Measurements from ENCODE around the gene TMEM116. TPM values are rescaled to one million over a fixed set of nuclear protein-coding genes. Genes with fewer than 3 reads are reported as not detected.
"Not testable (repeated sequence)": the region's sequence is repeated elsewhere in the genome, so short reads cannot be mapped to it uniquely, and the experiment has no call there.

The TMEM116 gene
- polyA plus RNA-seq, 4 donors: 29.4 to 35.8 (median 32.8) TPM

GRCh38 chr12:111980598-111980997 lies 32.4 kb downstream of the TMEM116 start:
- DNase-seq (ENCODE audit: low read depth in 4 of 4, low spot score in 2 of 4): no peak

DNA sequence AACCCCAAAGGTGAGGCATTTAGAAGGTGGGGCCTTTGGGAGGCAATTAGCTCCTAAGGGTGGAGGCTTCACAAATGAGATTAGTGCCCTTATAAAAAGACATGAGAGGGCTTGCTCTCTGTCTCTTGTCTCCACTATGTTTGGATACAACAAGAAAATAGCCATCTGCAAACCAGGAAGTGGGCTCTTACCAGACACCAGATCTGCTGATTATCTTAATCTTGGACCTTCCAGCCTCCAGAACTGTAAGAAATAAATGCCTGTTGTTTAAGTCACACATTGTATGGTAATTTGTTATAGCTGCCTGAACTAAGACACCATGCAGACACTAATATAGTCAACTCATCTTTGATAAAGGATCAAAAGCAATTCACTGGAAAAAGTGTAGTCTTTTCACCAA lies 34.4 kb downstream of the TMEM116 start:
- DNase-seq (ENCODE audit: low read depth in 4 of 4, low spot score in 2 of 4): no peak

DNA sequence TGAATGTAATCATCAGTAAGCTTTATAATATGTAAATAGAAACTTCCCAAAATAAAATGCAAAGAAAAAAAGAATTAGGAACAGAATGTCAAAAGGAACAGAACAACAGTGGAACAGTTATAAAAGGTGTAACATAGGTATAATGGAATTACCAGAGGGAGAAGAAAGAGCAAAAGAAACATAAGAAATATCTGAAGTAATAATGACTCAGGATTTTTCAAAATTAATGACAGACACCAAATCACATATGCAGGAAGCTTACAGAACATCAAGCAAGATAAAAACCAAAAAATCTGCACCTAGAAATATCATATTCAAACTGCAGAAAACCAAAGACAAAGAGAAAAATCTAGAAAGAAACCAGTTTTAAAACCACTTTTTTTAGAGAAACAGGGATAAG lies 36.1 kb downstream of the TMEM116 start:
- no peak for DNase-seq (ENCODE audit: low read depth in 4 of 4, low spot score in 2 of 4)

- DNase-seq (ENCODE audit: low read depth in 4 of 4, low spot score in 2 of 4): no peak
These were observed 36.7 kb downstream of the TMEM116 start for GRCh38 chr12:111976291-111976690.

DNA sequence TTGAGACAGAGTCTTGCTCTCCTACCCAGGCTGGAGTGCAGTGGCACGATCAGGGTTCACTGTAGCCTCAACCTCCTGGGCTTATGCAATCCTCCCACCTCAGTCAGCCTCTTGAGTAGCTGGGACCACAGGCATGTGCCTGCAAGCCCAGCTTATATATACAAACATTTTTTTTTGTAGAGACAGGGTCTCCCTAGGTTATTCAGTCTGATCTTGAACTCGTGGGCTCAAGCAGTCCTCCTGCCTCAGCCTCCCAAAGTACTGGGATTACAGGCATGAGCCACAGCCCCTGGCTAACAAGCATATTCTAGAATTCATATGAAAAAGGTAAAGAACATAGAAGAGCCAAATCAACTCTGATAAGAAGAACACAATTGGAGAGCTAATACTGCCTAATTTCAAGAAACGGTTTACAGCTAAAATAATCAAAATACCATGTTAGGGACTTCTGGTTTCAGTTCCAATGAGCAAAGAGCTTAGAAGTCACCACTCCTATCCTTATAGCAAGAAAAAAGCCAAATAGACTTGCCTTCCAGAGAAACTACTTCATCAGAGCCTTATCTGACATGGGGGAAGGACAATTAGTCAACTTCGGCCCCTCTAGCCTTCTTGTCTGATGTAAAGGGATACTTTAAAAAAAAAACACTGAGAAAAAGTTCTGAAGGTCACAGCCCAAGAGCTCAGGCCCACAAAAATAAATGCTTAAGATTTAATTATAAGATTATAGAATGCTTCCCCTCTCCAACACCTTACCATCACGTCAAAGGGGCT lies 37.6 kb downstream of the TMEM116 start:
- DNase-seq (ENCODE audit: low read depth in 4 of 4, low spot score in 2 of 4): no peak

DNA sequence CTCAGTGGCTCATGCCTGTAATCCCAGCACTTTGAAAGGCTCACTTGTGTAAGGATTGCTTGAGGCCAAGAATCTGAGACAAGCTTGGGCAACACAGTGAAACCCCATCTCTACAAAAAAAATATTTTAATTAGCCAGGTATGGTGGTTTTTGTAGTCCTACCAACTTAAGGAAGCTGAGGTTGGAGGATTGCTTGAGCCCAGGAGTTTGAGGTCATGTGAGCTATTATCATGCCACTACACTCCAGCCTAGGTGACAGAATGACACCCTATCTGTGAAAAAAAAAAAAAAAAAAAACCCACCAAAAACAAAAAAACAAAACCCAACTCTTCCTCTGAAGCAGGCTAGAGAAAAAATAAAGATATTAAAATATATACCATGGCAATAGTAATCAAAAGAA lies 41.2 kb downstream of the TMEM116 start:
- DNase-seq (ENCODE audit: low read depth in 4 of 4, low spot score in 2 of 4): no peak

- no peak for DNase-seq (ENCODE audit: low read depth in 4 of 4, low spot score in 2 of 4)
These were observed 48.0 kb downstream of the TMEM116 start for GRCh38 chr12:111964935-111965334.

DNA sequence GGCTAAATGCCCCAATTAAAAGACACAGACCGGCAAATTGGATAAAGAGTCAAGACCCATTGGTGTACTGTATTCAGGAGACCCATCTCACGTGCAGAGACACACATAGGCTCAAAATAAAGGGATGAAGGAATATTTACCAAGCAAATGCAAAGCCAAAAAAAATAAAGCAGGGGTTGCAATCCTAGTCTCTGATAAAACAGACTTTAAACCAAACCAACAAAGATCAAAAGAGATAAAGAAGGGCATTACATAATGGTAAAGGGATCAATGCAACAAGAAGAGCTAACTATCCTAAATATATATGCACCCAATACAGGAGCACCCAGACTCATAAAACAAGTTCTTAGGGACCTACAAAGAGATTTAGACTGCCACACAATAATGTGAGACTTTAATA lies 53.4 kb downstream of the TMEM116 start:
- not testable (repeated sequence) for DNase-seq (ENCODE audit: low read depth in 4 of 4, low spot score in 2 of 4)

GRCh38 chr12:111957224-111957623 lies 55.7 kb downstream of the TMEM116 start:
- DNase-seq (ENCODE audit: low read depth in 4 of 4, low spot score in 2 of 4): not testable (repeated sequence)

GRCh38 chr12:111954969-111955368 lies 58.0 kb downstream of the TMEM116 start:
- no peak for DNase-seq (ENCODE audit: low read depth in 4 of 4, low spot score in 2 of 4)

DNA sequence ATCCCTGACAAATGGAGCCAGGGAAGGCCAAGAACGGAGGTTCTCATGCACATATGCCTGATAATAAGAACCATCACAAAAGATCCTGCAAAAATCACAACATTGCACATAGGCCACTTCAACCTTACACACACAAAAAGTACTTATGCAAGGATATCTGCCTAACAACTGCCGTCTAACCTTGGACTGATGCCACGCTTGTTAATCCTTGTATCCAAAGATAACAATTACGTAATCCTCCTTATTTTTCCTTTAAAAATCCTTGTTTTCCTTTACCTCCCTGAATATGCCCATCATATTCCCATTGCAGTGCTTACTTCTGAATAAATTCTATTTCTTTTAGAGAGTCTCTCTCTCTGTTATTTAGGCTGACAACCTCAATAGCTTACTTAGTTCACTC lies 59.5 kb downstream of the TMEM116 start:
- DNase-seq (ENCODE audit: low read depth in 4 of 4, low spot score in 2 of 4): no peak

DNA sequence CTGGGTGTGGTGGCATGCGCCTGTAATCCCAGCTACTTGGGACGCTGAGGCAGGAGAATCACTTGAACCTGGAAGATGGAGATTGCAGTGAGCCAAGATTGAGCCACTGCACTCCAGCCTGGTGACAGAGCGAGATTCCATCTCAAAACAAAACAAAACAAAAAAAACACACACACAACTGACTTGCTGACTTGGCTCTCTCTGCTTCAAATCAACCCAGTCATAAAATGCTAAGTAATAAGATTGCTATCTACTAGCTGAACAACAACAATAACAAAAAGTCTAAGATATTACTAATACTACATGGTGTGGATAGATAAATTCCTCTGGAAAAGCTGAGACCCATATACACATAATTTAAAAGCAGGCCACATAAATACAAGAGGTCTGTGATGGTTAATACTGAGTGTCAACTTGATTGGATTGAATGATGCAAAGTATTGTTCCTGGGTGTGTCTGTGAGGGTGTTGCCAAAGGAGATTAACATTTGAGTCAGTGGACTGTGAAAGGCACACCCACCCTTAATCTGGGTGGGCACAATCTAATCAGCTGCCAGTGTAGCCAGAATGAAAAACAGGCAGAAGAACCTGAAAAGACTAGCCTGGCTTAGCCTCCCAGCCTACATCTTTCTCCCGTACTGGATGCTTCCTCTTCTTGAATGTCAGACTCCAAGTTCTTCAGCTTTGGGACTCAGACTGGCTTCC lies 60.7 kb downstream of the TMEM116 start:
- not testable (repeated sequence) for DNase-seq (ENCODE audit: low read depth in 4 of 4, low spot score in 2 of 4)

DNA sequence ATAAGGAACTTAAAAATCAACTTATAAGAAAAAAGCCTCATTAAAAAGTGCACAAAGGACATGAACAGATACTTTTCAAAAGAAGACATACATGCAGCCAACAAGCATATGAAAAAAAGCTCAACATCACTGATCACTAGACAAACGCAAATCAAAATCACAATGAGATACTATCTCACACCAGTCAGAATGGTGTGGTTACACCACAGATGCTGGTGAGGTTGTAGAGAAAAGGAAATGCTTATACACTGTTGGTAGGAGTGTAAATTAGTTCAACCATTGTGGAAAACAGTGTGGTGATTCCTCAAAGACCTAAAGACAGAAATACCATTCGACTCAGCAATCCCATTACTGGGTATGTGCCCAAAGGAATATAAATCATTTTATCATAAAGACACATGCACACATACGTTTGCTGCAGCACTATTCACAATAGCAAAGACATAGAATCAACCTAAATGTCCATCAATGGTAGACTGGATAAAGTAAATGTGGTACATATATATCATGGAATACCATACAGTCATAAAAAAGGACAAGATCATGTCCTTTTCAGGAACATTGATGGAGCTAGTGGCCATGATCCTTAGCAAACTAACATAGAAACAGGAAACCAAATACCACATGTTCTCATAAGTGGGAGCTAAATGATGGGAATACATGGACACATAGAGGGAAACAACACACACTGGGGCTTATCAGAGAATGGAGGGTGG lies 61.8 kb downstream of the TMEM116 start:
- not testable (repeated sequence) for DNase-seq (ENCODE audit: low read depth in 4 of 4, low spot score in 2 of 4)

DNA sequence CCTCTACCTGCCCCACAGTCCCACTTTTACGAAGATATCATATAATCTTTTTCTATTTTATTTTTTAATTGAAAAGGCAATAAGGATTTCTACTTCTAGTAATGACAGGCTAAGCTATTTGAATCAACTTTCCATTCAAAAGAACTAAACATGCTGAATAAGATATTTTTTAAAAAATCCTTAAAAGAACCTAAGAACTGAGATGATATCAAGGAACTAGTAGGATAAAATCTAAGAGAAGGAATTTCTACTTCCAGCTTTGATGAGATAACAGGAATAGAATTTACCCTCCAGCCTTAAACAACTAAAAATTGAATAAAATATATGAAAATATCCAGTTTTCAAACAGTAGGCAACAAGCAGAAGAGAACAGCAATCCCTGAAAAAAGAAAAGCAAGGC lies 69.0 kb downstream of the TMEM116 start:
- DNase-seq (ENCODE audit: low read depth in 4 of 4, low spot score in 2 of 4): no peak

DNA sequence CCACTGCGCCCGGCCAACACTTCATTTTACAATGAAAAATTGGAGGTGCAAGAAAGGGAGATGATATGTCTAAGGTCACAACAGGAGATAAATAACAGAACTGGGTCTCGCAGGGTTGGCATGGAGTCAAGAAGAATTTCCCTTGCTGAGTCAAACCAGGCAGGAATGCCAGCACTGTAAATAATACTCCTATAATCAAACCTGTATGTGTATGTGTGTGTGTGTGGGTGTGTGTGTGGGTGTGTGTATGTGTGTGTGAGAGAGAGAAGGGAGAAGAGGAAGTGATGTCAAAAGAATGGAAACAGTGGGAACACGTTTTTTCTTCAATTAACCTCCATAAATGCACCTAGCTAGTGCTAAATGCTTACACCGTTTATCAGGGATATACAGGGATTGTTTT lies 70.4 kb downstream of the TMEM116 start:
- DNase-seq (ENCODE audit: low read depth in 4 of 4, low spot score in 2 of 4): no peak

DNA sequence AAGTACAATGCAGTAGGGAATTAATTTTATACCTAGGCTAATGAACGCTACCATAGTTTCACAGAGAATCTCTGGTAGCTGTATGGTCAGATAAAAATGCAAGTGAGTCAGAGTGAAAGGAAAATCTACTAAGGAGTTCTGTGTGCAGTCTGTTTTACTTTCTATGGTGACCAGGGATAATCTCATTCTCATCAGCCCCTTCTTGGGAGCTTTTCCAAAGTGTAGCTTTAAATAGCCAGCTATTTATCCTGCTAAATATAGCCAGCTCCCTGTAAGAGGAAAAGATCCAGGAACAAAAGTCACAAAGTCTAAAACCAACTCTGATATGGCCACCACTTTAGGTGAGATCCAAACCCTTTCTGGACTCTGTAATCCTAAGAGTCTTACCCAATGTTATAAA lies 75.5 kb downstream of the TMEM116 start:
- DNase-seq (ENCODE audit: low read depth in 4 of 4, low spot score in 2 of 4): no peak

GRCh38 chr12:111936869-111937268 lies 76.1 kb downstream of the TMEM116 start:
- no peak for DNase-seq (ENCODE audit: low read depth in 4 of 4, low spot score in 2 of 4)

DNA sequence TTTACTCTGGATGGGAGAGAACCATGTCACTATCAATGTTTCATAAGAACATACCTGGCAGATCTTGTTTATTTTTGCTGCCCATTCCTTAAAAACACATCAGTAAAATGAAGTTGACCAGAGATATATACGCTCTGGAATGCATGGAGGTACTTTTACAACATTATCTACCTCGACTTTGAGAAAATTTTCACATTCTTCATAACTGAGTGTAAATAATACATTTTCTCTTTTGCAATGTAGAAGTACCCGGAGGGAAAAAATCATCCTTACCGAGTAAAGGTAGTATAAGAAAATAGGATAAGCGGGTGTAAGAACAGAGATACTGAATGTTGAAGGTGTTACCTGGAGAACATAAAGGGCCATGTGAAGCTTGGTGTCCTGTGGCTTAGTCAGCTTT lies 80.7 kb downstream of the TMEM116 start:
- DNase-seq (ENCODE audit: low read depth in 4 of 4, low spot score in 2 of 4): no peak

- DNase-seq (ENCODE audit: low read depth in 4 of 4, low spot score in 2 of 4): no peak
These were observed 85.6 kb downstream of the TMEM116 start for GRCh38 chr12:111927346-111927745.

GRCh38 chr12:111926631-111927030 lies 86.3 kb downstream of the TMEM116 start:
- no peak for DNase-seq (ENCODE audit: low read depth in 4 of 4, low spot score in 2 of 4)

DNA sequence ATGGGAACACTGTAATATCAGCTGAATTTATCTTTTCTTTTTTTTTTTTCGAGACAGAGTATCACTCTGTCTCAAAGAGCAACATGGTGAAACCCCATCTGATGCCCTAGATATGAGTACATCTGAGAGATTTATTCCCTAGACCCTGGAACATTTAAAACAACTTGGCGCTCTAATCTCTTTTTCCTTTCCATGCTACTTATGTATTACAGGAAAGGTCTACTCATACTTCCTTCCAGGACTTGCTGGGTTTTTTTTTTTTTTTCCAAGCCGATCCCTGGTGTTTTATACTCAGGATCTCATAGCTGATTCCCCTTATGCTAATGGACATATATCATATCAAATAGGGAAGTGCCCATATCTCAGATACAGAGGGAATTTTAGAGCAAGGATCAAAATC lies 87.8 kb downstream of the TMEM116 start:
- DNase-seq (ENCODE audit: low read depth in 4 of 4, low spot score in 2 of 4): no peak

DNA sequence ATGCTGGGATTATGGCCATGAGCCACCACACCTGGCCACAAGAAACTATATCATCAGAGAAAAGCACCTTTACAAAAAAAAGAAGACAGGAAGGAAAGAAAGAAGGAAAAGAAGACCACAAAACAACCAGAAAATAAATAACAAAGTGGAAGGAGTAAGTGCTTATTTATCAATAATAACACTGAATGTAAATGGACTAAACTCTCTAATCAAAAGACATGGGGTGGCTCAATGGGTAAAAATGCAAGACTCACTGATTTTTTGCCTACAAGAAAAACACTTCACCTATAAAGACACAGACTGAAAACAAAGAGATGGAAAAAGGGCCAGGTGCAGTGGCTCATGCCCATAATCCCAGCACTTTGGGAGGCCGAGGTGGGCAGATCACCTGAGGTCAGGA lies 105.2 kb downstream of the TMEM116 start:
- no peak for DNase-seq (ENCODE audit: low read depth in 4 of 4, low spot score in 2 of 4)
